Activated T-cell treated with anti-CD3 and anti-CD28 coated beads, Interleukin-2, amount 50 U/mL, for 72 hours (primary cell): ENCODE results near the gene GSG1. TPM values are rescaled to one million over a fixed set of nuclear protein-coding genes. Genes with fewer than 3 reads are reported as not detected.
A peak's percentile ranks its signal among the peaks of the same experiment; 100 is the strongest.

Source experiments
- ATAC-seq, 2 donors: fragments of 150-1000 bp; cut with Tn5 transposase; replicated peaks in 1 of 2; 2 replicates each; pipeline ENCODE4 v1.10.0; 2021; ENCODE audit warnings: moderate library complexity in 2 of 2, mild to moderate bottlenecking in 1 of 2
- DNase-seq, 2 donors: peaks; one replicate each; pipeline ENCODE4 v3.0.0; 2021 to 2022; ENCODE audit warnings: mixed read lengths in 1 of 2
- H3K27ac Mint-ChIP-seq: one replicate; pipeline ENCODE4 v1.8.0; 2022; ENCODE audit warnings: mild to moderate bottlenecking, moderate library complexity, mixed read lengths
- H3K27me3 Mint-ChIP-seq: one replicate; pipeline ENCODE4 v1.8.0; 2022; ENCODE audit warnings: low read depth, mixed read lengths
- H3K36me3 Mint-ChIP-seq, 2 donors: one replicate each; pipeline ENCODE4 v1.8.0; 2022; ENCODE audit warnings: mixed read lengths in 2 of 2, mild to moderate bottlenecking in 1 of 2; ENCODE audit not compliant: insufficient read depth in 2 of 2
- H3K4me1 Mint-ChIP-seq: one replicate; pipeline ENCODE4 v1.8.0; 2022; ENCODE audit warnings: low read depth, mixed read lengths
- H3K4me3 Mint-ChIP-seq, 2 donors: one replicate each; pipeline ENCODE4 v1.8.0; 2022; ENCODE audit warnings: mild to moderate bottlenecking in 2 of 2, mixed read lengths in 2 of 2, moderate library complexity in 2 of 2
- H3K9me3 Mint-ChIP-seq, 2 donors: one replicate each; pipeline ENCODE4 v1.8.0; 2022; ENCODE audit warnings: mixed read lengths in 2 of 2
- total RNA-seq, 2 donors: library from RNA; stranded (reverse); gene quantifications; one replicate each; pipeline ENCODE4 v1.2.3, GENCODE V29; 2022

GSG1 gene
- not detected for total RNA-seq

- peak; percentile 68 to 76 for ATAC-seq
- H3K4me3 Mint-ChIP-seq, result peak within 1 kb of the TSS; percentile 84 to 86
- H3K4me1 Mint-ChIP-seq, result peaks cover 47% of the 10 kb centered on the region
- H3K9me3 Mint-ChIP-seq, result peaks cover 0 to 2% of the 10 kb centered on the region in 2 donors
- H3K36me3 Mint-ChIP-seq, result no peaks in the 10 kb centered on the region
- H3K27me3 Mint-ChIP-seq, result no peaks in the 10 kb centered on the region
- peak; percentile 67 to 69 for DNase-seq
- peak within 1 kb of the TSS; percentile 83 for H3K27ac Mint-ChIP-seq
Measured at GRCh38 chr12:13103391-13104033, at the start of gene GSG1. TSS of gene GSG1 (minus strand) at chr12:13103667. CDS start at chr12:13103512, 155 bp downstream.

- ATAC-seq, result no peak
- Mint-ChIP-seq H3K4me3 (no peak overlapping the region), H3K27me3 (peaks cover 5% of the 10 kb centered on the region), H3K27ac (no peak overlapping the region), H3K9me3 (no peaks in the 10 kb centered on the region), H3K4me1 (peaks cover 10% of the 10 kb centered on the region), H3K36me3 (no peaks in the 10 kb centered on the region)
- no peak for DNase-seq
Measured at GRCh38 chr12:13153180-13153579, 49.7 kb upstream of the GSG1 start.

GRCh38 chr12:13152756-13153155 lies 49.3 kb upstream of the GSG1 start:
- H3K4me1 Mint-ChIP-seq, result peaks cover 10% of the 10 kb centered on the region

GRCh38 chr12:13152281-13152680 lies 48.8 kb upstream of the GSG1 start:
- H3K27ac Mint-ChIP-seq, result no peak overlapping the region
- H3K27me3 Mint-ChIP-seq, result no peaks in the 10 kb centered on the region
- no peaks in the 10 kb centered on the region for H3K36me3 Mint-ChIP-seq
- H3K9me3 Mint-ChIP-seq, result no peaks in the 10 kb centered on the region
- no peak for ATAC-seq
- no peak overlapping the region for H3K4me3 Mint-ChIP-seq
- H3K4me1 Mint-ChIP-seq, result peaks cover 10% of the 10 kb centered on the region
- DNase-seq, result no peak

More at GRCh38 chr12:13152756-13153155, 49.3 kb upstream of the GSG1 start:
- DNase-seq (no peak), ATAC-seq (no peak)
- Mint-ChIP-seq H3K27me3 (peaks cover 3% of the 10 kb centered on the region), H3K36me3 (no peaks in the 10 kb centered on the region), H3K27ac (no peak overlapping the region), H3K9me3 (no peaks in the 10 kb centered on the region), H3K4me3 (no peak overlapping the region)

- DNase-seq (no peak), ATAC-seq (no peak)
- H3K27me3 Mint-ChIP-seq, result no peaks in the 10 kb centered on the region
- H3K4me3 Mint-ChIP-seq, result no peak overlapping the region
- no peak overlapping the region for H3K27ac Mint-ChIP-seq
- H3K4me1 Mint-ChIP-seq, result peaks cover 7% of the 10 kb centered on the region
- H3K9me3 Mint-ChIP-seq, result no peaks in the 10 kb centered on the region
- H3K36me3 Mint-ChIP-seq, result no peaks in the 10 kb centered on the region
Measured at GRCh38 chr12:13149411-13149810, 45.9 kb upstream of the GSG1 start.

- Mint-ChIP-seq H3K9me3 (no peaks in the 10 kb centered on the region), H3K4me1 (no peaks in the 10 kb centered on the region), H3K27ac (no peak overlapping the region), H3K36me3 (no peaks in the 10 kb centered on the region), H3K4me3 (no peak overlapping the region), H3K27me3 (no peaks in the 10 kb centered on the region)
- DNase-seq (no peak), ATAC-seq (no peak)
Measured at GRCh38 chr12:13148485-13148847, 45.0 kb upstream of the GSG1 start.

- Mint-ChIP-seq H3K36me3 (no peaks in the 10 kb centered on the region), H3K4me1 (no peaks in the 10 kb centered on the region), H3K27ac (no peak overlapping the region), H3K9me3 (no peaks in the 10 kb centered on the region), H3K27me3 (no peaks in the 10 kb centered on the region), H3K4me3 (no peak overlapping the region)
- DNase-seq (no peak), ATAC-seq (no peak)
Measured at GRCh38 chr12:13147688-13148484, 44.4 kb upstream of the GSG1 start.

- no peak for DNase-seq
- H3K27me3 Mint-ChIP-seq, result no peaks in the 10 kb centered on the region
- H3K27ac Mint-ChIP-seq, result no peak overlapping the region
- no peak overlapping the region for H3K4me3 Mint-ChIP-seq
- ATAC-seq, result no peak
- H3K9me3 Mint-ChIP-seq, result no peaks in the 10 kb centered on the region
- H3K36me3 Mint-ChIP-seq, result no peaks in the 10 kb centered on the region
- H3K4me1 Mint-ChIP-seq, result no peaks in the 10 kb centered on the region
Measured at GRCh38 chr12:13146336-13146938, 43.0 kb upstream of the GSG1 start.

GRCh38 chr12:13144266-13144828 lies 40.9 kb upstream of the GSG1 start:
- Mint-ChIP-seq H3K9me3 (no peaks in the 10 kb centered on the region), H3K4me1 (no peaks in the 10 kb centered on the region), H3K27ac (no peak overlapping the region), H3K36me3 (no peaks in the 10 kb centered on the region), H3K27me3 (no peaks in the 10 kb centered on the region), H3K4me3 (no peak overlapping the region)
- DNase-seq (no peak), ATAC-seq (peak in 1 of 2 donors; percentile 38)

GRCh38 chr12:13142747-13143146 lies 39.3 kb upstream of the GSG1 start:
- no peaks in the 10 kb centered on the region for H3K36me3 Mint-ChIP-seq
- no peaks in the 10 kb centered on the region for H3K27me3 Mint-ChIP-seq
- no peak overlapping the region for H3K4me3 Mint-ChIP-seq
- H3K4me1 Mint-ChIP-seq, result no peaks in the 10 kb centered on the region
- no peaks in the 10 kb centered on the region for H3K9me3 Mint-ChIP-seq
- ATAC-seq, result no peak
- no peak for DNase-seq
- no peak overlapping the region for H3K27ac Mint-ChIP-seq

GRCh38 chr12:13141686-13142085 lies 38.2 kb upstream of the GSG1 start:
- H3K36me3 Mint-ChIP-seq, result no peaks in the 10 kb centered on the region
- no peak overlapping the region for H3K27ac Mint-ChIP-seq

GRCh38 chr12:13135371-13136178 lies 32.1 kb upstream of the GSG1 start:
- Mint-ChIP-seq H3K4me3 (no peak overlapping the region), H3K36me3 (no peaks in the 10 kb centered on the region), H3K4me1 (no peaks in the 10 kb centered on the region), H3K9me3 (no peaks in the 10 kb centered on the region), H3K27me3 (peaks cover 6% of the 10 kb centered on the region), H3K27ac (no peak overlapping the region)
- no peak for DNase-seq
- no peak for ATAC-seq

More at GRCh38 chr12:13141686-13142085, 38.2 kb upstream of the GSG1 start:
- ATAC-seq, result no peak
- H3K4me1 Mint-ChIP-seq, result no peaks in the 10 kb centered on the region
- DNase-seq, result no peak
- no peaks in the 10 kb centered on the region for H3K27me3 Mint-ChIP-seq
- H3K9me3 Mint-ChIP-seq, result no peaks in the 10 kb centered on the region
- H3K4me3 Mint-ChIP-seq, result no peak overlapping the region
